GM21825 (cell line): ENCODE data around the gene SRRM2.

Source experiments
- ATAC-seq: cut with Tn5 transposase; IDR thresholded peaks from one replicate; pipeline ENCODE4 v1.9.1; 2021; ENCODE audit warnings: mild to moderate bottlenecking, moderate library complexity; ENCODE audit not compliant: unreplicated experiment

The SRRM2 gene

DNA sequence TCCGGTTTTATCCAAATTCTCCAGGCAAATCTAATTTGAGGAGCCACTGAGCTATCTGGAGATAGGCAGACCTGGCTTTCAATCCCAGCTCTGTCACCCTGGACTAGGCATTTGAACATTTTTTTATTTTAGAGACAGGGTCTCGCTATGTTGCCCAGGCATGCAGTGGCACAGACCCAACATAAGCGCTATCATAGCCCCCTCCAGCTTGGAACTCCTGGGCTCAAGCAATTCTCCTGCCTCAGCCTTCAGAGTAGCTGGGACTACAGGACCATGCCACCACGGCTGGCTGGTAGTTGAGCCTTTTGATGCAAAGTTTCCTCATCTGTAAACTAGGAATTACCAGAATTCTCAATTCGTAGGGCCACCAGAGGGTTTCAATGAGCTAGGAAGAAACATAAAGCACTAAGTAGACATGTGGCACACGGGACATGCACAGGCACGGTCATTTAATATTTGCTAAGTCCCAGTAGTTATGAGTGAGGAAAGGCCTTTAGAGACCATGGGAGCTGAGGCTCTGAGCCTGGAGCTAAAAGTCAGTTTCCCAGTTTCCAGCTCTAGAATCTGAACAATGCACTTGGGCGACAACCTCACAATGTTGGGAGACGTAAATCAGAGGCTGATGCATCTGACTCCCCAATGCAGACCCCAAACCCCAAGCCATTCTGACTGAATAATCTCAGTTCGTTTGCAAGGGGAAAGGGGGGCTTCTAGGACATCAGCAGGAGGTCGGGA, 23.5 kb downstream of the SRRM2 start:
- no peak for ATAC-seq

DNA sequence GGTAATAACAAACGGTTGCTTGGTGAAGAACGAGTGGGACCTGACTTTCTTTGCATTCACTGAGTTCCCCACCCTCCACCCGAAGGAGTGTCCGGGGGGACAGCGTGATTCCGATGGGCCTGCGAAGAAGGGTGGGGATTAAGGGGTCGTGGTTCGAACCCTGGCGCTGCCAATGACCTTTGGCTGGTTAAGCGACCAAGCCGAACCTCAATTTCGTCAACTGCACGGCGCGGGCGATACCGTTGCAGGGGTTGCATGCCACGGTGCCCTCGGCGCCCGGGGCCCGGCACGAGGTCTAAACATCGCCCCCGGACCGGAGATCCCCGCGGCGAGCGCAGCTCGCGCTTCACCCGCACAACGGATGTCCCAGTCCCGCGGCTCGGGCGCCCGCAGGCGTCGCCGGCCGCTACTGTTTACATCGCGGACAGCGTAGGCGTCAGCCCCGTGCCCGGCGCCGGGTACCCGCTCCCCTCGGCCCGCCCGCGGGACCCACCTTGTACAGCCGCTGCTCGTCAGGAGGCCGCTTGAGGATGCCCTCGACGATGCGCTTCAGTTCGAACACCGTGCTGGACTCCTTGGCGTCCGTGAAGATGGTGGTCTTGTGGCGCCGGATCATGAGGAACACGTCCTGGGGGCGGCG, 24.2 kb downstream of the SRRM2 start:
- peak; percentile 27 for ATAC-seq

DNA sequence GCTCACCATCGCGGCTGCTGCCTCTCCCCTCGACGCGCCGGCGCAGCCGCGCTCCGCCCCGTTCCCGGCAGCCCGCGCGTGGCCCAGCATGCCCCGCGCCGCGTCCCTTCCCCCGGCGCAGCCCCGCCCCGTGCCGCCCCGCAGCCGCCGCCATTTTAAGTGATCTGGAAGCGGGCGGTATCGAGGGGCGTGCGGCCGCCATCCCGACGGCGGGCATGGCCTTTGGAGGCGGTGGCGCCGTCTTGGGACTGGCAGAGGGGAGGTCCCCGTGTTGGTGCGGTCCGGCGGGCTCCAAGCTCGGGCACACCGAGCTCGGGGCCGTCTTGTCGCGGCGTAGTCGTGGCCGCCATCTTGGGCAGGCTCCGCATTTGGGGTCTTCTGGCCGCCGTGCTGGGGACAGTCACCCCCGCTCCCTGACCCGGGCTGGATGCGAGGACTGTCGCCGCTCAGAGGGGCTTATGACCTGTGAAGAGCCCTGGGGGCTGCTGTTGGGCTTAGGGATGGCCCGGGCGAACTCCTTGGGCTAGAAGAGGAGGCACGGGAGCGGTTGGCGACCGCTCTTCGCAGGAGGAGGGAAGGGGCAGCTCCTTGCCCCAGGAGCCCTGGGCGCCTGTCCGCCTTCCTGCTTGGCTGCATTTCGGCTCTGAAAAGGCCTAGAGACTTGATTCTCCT, 24.9 kb downstream of the SRRM2 start, which contains the start of gene ELOB:
TSS of gene ELOB (minus strand) at position 50 of the 672 bp plus-strand sequence. CDS start at position 9, 41 bp downstream.
- peak; percentile 61 for ATAC-seq

DNA sequence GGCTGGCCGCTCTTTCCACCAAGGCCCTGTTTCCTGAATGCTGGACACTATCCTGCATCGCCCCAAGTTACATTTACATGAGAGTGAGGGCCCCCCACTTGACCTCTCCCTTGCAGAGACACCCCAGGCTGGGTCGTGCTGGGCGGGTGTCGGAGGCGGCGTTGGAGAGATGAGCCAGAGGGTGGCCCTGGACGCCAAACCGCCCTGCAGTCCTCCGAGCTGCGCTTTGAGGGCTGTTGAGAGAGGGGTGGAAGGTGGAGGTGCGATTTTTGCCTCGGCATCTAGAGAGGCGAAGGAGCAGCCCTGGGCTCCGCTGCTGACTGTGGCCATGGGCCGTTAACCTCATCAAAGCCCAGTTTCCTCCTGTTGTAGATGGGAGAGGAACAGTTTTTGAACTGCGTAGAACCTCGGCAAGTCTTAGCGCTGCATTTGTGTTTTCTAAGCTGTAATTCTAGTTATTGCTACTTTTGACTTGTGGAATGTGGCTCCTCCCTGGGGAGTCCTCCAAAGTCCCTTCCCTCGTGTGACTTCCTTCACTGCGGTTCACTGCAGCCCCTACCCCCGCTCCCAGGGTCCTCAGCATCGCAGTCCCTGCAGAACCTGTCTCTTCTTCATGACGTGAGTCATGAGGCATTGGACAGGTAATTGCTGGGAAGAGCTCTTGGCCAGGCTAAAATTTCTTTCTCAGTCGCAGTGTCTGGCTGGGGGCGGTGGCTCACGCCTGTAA, 25.6 kb downstream of the SRRM2 start:
- ATAC-seq, result no peak

DNA sequence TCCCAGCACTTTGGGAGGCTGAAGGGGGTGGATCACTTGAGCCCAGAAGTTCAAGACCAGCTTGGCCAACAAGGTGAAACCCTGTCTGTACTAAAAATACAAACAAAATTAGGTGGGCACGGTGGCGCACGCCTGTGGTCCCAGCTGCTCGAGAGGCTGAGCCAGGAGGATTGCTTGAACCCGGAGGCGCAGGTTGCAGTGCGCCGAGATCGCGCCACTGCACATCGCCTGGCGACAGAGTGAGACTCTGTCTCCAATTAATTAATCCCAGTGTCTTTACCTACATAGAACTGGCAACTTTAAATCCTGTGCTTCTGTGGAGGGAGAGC, 26.2 kb downstream of the SRRM2 start:
- ATAC-seq, result no peak

DNA sequence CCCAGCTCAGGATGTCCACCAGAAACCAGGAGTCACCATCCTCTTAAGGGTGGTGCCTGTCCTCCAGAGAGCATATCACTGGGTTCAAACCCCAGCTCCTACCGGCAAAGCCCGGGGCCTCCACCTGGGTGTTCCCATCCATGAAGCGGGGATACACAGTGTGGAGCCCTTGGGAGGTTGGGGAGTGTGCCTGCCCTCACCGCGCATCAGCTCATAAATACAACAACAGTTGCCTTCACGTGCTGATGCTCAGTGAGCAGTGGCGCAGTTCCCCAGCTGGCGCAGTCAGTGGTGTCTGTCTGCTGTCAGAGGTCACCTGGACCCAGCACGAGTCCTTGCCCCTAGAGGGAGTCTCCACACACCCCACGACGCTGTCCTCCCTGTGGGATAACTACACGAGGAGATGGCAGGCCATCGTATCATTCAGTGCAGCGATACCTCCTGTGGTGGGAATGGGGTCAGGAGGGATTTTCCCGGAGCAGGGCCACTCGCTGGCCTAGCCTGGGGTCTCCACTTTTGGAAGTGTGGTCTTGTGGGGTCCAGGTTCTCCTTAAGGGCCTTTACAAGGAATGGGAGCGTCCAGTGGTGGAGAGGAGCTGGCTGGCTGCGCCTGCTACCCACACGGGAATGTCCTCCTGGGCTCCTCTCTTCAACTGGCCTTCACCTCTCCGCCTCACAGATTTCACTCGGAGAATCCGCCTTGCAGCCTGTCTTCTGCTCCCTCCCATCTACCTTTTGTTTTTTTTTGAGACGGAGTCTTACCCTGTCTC, 26.9 kb downstream of the SRRM2 start:
- no peak for ATAC-seq

DNA sequence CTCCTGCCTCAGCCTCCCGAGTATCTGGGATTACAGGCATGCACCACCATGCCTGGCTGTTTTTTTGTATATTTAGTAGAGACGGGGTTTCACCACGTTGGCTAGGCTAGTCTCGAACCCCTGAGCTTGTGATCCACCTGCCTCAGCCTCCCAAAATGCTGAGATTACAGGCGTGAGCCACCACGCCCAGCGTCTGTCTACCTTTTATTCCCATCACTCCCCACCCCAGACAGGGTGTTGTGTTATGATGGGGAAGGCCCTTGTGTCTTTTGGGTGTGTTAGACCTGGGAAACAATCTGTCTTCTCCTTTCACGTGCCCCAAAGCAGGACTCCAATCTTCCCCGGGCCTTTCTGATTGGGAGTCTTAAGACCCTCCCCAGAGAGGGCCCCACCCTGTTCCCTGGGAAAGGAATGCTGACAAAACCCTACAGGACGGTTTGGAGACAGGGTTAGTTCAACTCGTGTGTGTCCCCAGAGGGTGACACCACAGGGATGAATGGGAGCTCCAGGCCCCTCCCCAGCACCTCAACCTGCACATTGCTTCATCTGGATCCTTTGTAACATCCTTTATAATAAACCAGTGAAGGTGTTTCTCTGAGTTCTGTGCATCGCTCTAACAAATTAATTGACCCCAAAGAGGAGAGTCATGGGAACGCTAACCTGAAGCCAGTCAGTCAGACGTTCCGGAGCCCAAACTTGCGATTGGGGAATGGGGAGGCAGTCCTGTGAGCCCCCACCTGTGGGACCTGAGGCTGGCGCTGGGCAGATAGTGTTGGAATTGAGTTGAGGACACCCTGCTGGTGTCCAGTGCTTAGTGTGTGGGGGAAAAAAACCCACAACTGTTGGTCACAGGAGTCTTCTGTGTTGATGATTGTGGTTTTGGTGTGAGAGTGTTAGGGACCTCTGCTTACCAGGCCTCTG, 27.8 kb downstream of the SRRM2 start:
- ATAC-seq, result no peak

DNA sequence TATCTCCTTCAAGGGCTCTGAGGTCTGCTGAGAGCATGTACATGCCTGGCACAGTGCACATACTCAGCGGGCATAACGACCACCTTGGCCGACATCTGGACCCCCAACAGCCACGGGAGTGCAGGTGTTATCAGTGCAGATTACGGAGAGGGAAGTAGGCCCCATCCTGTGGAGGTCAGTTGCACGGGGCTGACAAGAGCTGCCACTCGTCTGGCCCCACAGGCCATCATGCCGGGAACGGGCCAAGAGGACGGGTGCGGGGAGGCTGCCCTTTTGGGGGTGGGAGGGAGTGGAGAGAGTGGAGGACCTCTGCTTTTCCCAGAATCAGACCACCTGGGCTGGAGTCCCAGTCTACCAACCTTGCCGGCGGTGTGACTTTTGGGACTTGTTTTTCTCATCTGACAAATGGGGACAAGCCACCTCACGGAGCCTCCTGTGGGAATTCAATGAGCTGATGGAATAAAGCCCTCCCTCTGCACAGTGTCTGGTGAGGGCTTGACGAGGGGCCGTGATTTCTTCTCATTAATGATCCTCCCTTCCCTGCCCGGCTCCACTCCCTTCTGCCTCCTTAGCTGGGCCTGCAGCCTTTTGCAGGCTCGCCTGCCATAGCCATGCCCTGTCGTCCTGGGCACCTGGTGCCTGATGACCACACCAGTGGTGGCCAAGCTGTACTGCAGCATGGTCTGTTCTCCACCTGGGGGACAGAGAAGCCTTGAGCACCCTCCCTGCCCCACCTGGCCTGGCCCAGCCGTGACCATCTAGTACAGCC, 30.3 kb downstream of the SRRM2 start:
- no peak for ATAC-seq

DNA sequence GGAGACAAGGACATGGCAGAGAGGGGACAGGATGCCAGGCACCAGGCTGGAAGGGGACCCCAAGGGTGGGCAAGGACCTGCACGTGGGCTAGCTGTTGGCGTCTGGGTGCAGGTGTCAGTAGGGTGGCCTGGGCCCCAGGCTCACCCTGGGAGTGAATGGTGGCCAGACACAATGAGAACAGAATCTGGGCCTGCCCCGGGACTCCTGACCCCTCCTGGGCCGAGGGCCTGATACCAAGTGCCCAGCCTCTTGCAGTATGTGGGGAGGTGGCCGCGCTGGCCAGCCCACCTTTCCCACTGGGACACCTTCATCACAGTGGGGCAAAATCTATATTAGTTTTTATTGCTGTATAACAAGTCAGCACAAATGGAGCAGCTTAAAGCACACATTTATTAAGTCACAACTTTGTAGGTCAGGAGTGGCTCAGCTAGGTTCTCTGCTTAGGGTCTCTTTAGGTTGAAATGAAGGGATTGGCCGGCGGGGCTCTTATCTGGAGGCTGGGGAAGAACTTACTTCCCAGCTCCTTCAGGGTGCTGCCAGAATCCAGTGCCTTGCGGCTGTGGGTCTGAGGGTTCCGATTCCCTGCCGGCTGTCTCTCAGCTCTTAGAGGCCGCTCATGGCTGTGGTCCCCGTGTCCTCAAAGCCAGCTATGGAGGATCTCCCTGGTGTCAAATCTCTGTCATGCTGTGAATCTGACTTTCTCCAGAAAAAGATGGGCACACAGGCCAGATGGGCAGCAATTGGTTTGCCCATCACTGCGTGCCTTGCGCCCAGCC, 31.3 kb downstream of the SRRM2 start:
- ATAC-seq, result no peak

DNA sequence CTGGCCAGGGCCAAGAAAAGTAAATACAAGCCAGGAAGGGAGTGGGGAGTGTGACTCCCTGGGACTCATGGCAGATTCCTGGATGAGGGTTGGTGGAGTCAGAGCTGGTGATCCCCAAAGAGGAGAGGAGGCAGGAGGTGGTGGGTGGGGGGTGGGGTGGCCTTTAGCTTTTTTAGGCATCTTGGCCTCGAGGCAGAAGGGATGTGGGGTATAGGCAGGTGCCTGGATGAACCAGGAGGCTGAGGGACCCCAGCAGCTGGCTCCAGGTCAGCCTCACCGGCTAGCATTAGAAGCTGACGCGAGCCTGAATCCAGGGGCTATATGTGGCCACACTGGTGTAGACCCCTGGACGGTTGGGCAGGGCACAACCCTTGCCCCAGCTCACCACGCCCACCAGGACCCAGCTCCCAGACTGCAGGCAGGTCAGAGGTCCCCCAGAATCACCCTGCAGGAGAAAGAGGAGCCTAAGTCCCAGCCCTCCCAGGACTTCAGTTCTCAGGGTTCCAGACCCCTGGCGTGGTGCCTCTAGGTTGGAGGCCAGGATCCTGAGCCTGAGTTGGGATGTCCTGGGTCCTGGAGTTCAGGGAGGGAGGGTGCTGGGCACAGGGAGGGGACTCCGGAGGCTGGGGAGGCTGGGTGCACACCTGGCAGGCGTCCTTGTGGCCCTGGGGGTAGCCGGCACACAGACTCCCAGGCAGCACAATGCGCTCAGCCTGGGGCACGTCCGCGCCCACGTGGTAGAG, 32.1 kb downstream of the SRRM2 start:
- no peak for ATAC-seq

DNA sequence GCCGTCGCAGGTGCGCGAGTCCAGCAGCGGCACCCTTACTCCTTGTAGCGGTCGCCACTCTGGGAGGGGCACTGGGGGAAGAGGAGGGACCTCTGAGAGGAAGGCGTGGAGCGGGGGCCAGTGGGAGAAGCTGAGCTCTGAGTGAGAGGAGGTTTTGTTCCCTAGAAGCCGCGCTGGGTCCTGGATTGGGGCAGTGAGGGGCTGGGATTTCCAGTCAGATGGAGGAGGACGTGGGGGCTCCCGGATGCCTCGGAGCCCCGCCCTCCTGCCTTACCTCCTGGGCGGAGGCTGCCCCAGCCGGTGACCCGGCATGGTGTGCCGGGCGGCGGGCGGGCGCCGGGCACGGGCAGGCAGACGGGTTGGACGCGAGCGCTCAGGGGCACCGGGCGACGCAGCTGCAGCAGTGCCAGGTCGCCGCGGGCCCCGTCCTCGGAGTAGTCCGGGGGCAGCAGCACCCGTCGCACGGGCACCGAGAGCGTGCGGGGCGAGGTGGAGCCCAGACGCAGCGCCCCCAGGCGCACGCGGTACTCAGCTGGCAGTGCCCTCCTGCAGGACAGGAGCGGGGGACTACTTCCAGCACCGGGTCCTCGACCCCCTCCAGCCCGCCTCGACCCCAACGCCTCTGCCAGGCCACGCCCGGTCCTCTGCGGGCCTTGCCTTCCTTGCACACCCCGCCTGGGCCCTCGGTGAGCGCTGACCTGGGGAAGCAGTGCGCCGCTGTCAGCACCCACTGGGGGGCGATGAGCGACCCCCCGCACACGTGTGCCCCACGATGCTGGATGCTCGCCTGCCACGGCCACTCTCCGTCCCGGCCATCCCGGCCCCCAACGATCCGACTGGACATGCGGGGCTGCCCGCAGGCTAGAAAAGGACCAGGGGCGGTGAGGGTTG, 32.9 kb downstream of the SRRM2 start:
- no peak for ATAC-seq

DNA sequence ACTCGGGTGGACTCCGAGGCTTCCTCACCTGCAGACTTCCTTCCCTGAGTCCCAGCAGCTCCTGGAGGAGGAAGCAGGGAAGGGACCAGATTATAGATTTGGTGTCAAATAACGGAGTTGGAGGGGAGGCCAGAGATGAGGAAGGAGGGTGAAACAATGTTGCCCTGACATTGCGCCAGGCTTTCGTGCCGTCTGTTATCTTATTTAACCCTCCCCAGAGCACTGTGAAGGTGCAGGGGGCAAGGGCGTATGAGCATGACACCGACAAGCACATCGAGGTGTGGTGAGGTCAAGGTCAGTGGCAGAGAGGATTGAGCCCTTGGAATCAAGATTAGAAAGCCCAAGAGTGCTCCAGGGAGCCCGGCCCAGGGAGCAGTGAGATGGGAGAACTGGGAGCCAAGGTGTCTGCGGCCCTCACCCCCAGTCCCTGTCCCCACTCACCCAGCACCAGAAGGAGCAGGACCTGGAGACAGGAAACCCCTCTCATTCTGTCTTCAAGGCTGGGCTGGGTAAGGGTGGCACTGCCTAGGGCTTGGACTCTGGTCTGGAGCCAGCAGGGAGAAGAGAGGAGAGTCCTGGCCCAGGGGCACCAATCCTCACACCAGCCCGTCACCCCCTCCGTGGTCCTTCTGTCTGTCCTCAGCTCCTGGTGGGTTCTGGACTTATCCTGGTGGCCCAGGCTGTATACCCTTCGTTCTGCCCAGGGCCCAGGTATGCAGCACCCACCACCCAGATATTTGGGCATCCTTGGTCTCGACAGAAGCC, 33.8 kb downstream of the SRRM2 start:
- ATAC-seq, result no peak

DNA sequence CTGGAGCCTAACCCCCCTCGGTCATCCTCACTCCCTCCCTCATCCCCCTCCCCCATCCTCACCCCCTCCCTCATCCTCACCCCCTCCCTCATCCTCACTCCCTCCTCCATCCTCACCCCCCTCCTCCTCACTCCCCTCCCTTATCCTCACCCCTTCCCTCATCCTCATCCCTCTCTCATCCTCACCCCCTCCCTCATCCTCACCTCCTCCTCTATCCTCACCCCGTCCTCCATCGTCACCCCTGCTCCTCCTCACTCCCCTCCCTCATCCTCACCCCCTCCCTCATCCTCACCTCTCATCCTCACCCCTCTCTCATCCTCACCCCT, 34.4 kb downstream of the SRRM2 start:
- no peak for ATAC-seq

DNA sequence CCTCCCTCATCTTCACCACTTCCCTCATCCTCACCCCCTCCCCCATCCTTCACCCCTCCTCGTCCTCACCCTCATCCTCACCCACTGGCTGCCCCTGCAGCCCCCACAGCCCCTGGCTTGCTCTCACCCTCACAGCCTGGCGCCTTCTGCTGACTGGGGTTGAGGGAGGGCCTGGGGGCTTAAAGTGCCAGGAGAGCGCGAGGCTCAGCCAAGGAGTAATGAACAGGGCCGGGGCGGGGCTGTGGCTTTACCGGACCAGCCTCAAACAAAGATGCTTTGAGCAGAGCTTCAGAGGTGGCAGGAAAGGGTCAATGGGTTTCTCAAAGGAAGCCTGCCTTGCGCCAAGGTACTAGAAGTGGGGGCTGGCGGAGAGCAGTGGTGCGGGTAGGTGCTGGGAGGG, 35.0 kb downstream of the SRRM2 start, which contains the start of gene PRSS33:
TSS of gene PRSS33 (minus strand) at position 155 of the 400 bp plus-strand sequence. CDS start 1,013 bp downstream, outside the sequence.
- no peak for ATAC-seq

DNA sequence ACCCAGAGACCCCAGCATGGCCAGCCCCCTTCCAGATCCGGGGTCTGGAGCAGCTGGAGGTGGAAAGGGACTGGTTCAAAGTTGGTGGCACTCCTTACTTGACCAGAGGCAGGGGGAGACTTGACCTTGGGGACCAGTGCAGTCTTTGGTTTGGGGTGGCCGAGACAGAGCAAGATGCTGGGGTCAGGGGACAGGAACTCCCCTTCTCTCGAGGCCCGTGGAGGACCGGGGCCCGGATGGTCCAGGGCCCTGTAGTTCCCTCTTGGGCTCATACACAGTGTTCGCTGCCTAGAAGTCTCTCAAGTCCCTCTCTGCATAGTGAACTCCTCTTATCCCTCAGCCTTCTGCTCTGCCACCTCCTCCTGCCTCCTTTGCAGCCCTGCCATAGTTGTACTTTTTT, 35.5 kb downstream of the SRRM2 start:
- ATAC-seq, result no peak

DNA sequence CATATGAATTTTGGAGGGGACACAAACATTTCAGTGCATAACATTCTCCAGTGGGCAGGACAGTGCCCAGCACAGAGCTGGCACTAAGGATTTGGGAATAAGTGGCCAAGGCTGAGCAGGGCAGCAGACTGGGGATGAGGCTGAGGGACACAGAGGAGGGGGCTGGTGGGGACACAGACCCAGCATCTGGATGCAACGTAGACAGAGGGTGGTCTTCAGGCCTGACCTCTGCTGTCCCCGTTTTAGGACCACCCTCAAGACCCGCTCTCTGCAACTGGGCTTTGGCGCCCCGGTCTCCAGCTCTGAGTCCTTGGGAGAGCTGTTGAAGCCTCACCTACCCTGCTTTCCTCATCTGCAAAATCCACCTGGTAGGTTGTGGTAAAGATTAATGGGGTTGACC, 38.2 kb downstream of the SRRM2 start:
- ATAC-seq, result no peak
